RWPE1 (cell line): Measurements from ENCODE around the gene AMH.

Source experiments
- CTCF ChIA-PET: fragments of 350-600 bp; sonication (Branson Sonifier 250); formaldehyde crosslinking; extraction: SDS; loops from one replicate; lab custom pipeline; 2021; lab: Yijun Ruan, JAX
- POLR2A ChIA-PET: fragments of 400-600 bp; formaldehyde crosslinking; extraction: SDS; loops from one replicate; lab custom pipeline; 2020; ENCODE audit warnings: antibody characterized with exemption; ENCODE audit not compliant: low non-redundant PET; lab: Yijun Ruan, JAX
- DNase-seq: peaks from one replicate; pipeline ENCODE4 v3.0.0; 2012; ENCODE audit warnings: low spot score
- H3K27ac ChIP-seq: fragments of 450-650 bp; 2 replicates; pipeline ENCODE4 v1.5.1; 2017
- CTCF ChIP-seq: fragments of 450-650 bp; conservative IDR thresholded peaks from 2 replicates; pipeline ENCODE4 v1.5.1; 2017; ENCODE audit warnings: low read depth, mild to moderate bottlenecking

Gene AMH

GRCh38 chr19:2288818-2289713 is 39.9 kb downstream of the AMH start:
- no peak for DNase-seq
- TF ChIP-seq CTCF, result no peak
- POLR2A ChIA-PET, result no interaction called here
- H3K27ac ChIP-seq, result no peak overlapping the region
- CTCF ChIA-PET, result interaction anchor here (0.7 kb wide), 1 partner anchor 104 kb away, joined by 3 read pairs; no protein-coding TSS in a partner anchor

GRCh38 chr19:2289714-2290435 is 40.8 kb downstream of the AMH start:
- POLR2A ChIA-PET, result no interaction called here
- no peak overlapping the region for H3K27ac ChIP-seq
- no peak for TF ChIP-seq CTCF
- no peak for DNase-seq
- CTCF ChIA-PET, result no interaction called here

GRCh38 chr19:2290441-2291184 is 41.5 kb downstream of the AMH start:
- ChIA-PET CTCF (no interaction called here), POLR2A (no interaction called here)
- H3K27ac ChIP-seq, result no peak overlapping the region
- DNase-seq, result no peak
- TF ChIP-seq CTCF, result no peak

- TF ChIP-seq CTCF, result no peak
- ChIA-PET POLR2A (no interaction called here), CTCF (interaction anchor here (0.6 kb wide), 1 partner anchor 24 kb away, joined by 7 read pairs; no protein-coding TSS in a partner anchor)
- no peak for DNase-seq
- H3K27ac ChIP-seq, result no peak overlapping the region
Measured at GRCh38 chr19:2291185-2291751, 42.1 kb downstream of the AMH start.

- CTCF ChIA-PET, result interaction anchor here (0.6 to 0.7 kb wide), 2 partner anchors 306 to 814 kb away, joined by 3 read pairs; no protein-coding TSS in a partner anchor
- no peak for DNase-seq
- POLR2A ChIA-PET, result interaction anchor here (0.5 to 0.6 kb wide), 3 partner anchors 8 to 17 kb away, joined by 3 to 8 read pairs (median 6); no protein-coding TSS in a partner anchor
- H3K27ac ChIP-seq, result no peak overlapping the region
- TF ChIP-seq CTCF, result no peak
Measured at GRCh38 chr19:2294687-2295335, 45.7 kb downstream of the AMH start.
